Uterus (tissue), 2 donors: Measurements from ENCODE around the gene KRTAP10-3.

ENCODE experiments used
- CTCF ChIP-seq, 4 experiments: fragments of 200-600 bp in 2 of 4; fragments of 450-650 bp in 2 of 4; sonication (generic) in 2 of 4; IDR thresholded peaks; one replicate each; pipeline ENCODE4 v1.5.1; 2016 to 2019; ENCODE audit warnings: antibody characterized with exemption in 4 of 4, mild to moderate bottlenecking in 2 of 4, moderate library complexity in 1 of 4
- POLR2A ChIP-seq, 2 donors: fragments of 450-650 bp; IDR thresholded peaks; one replicate each; pipeline ENCODE4 v1.6.1; 2016; ENCODE audit warnings: antibody characterized with exemption in 2 of 2, mild to moderate bottlenecking in 1 of 2, moderate library complexity in 1 of 2

GRCh38 chr21:44539046-44539445, 19.5 kb downstream of the KRTAP10-3 start:
- TF ChIP-seq CTCF (IDR thresholded peaks at IDR 0.05): no peak
- TF ChIP-seq POLR2A (IDR thresholded peaks at IDR 0.05): no peak
